ENCODE measurements around the gene KCNF1.

Gene KCNF1

GRCh38 chr2:10913501-10914271 is 2.0 kb downstream of the KCNF1 start:
- TF ChIP-seq ZFP3 (CRISPR knock-in tag; IDR thresholded peaks at IDR 0.05): no peak
- no peak for TF ChIP-seq CSRNP3 (CRISPR knock-in tag; IDR thresholded peaks at IDR 0.05)
- no peak for TF ChIP-seq TOX (CRISPR knock-in tag; IDR thresholded peaks at IDR 0.05; ENCODE audit: borderline replicate concordance)
- TF ChIP-seq ZNF8 (CRISPR knock-in tag; IDR thresholded peaks at IDR 0.05): no peak
- no peak for TF ChIP-seq TSHZ2 (CRISPR knock-in tag; IDR thresholded peaks at IDR 0.05)
- TF ChIP-seq PPARA (CRISPR knock-in tag; IDR thresholded peaks at IDR 0.05; ENCODE audit: borderline replicate concordance): no peak
- no peak for TF ChIP-seq CSDC2 (CRISPR knock-in tag; IDR thresholded peaks at IDR 0.05)
- TF ChIP-seq CREB5 (CRISPR knock-in tag; IDR thresholded peaks at IDR 0.05; ENCODE audit: low read depth): no peak
- TF ChIP-seq SNAI2 (CRISPR knock-in tag; IDR thresholded peaks at IDR 0.05): no peak
- no peak for TF ChIP-seq BACH2 (CRISPR knock-in tag; IDR thresholded peaks at IDR 0.05; ENCODE audit: borderline replicate concordance)
- TF ChIP-seq ZC3H10 (CRISPR knock-in tag; IDR thresholded peaks at IDR 0.05): no peak
- no peak for TF ChIP-seq ISL1 (CRISPR knock-in tag; IDR thresholded peaks at IDR 0.05)
- no peak for TF ChIP-seq ZFP30 (CRISPR knock-in tag; IDR thresholded peaks at IDR 0.05)
- no peak for TF ChIP-seq OSR1 (CRISPR knock-in tag; IDR thresholded peaks at IDR 0.05)
- TF ChIP-seq TCF4 (CRISPR knock-in tag; IDR thresholded peaks at IDR 0.05; ENCODE audit: borderline replicate concordance): no peak
- TF ChIP-seq ZNF70 (CRISPR knock-in tag; IDR thresholded peaks at IDR 0.05): no peak
- TF ChIP-seq POU6F1 (CRISPR knock-in tag; IDR thresholded peaks at IDR 0.05; ENCODE audit: borderline replicate concordance, low read depth): no peak
- no peak for TF ChIP-seq ESRRG (CRISPR knock-in tag; IDR thresholded peaks at IDR 0.05)
- no peak for ATAC-seq

GRCh38 chr2:10914272-10914693 is 2.5 kb downstream of the KCNF1 start:
- ATAC-seq: peak; percentile 31; the same call in 1 of the 3 replicates
- TF ChIP-seq POU6F1 (CRISPR knock-in tag; IDR thresholded peaks at IDR 0.05; ENCODE audit: borderline replicate concordance, low read depth): no peak
- no peak for TF ChIP-seq RARB (CRISPR knock-in tag; IDR thresholded peaks at IDR 0.05)
- TF ChIP-seq ZNF70 (CRISPR knock-in tag; IDR thresholded peaks at IDR 0.05): no peak
- TF ChIP-seq ZNF565 (CRISPR knock-in tag; conservative IDR thresholded peaks at IDR 0.05; ENCODE audit: low read depth): no peak
- no peak for TF ChIP-seq ZNF8 (CRISPR knock-in tag; IDR thresholded peaks at IDR 0.05)
- no peak for TF ChIP-seq ZFP3 (CRISPR knock-in tag; IDR thresholded peaks at IDR 0.05)
- no peak for TF ChIP-seq ZC3H10 (CRISPR knock-in tag; IDR thresholded peaks at IDR 0.05)

GRCh38 chr2:10915236-10915635 is 3.5 kb downstream of the KCNF1 start:
- ATAC-seq: no peak
- TF ChIP-seq POU6F1 (CRISPR knock-in tag; IDR thresholded peaks at IDR 0.05; ENCODE audit: borderline replicate concordance, low read depth): no peak
- no peak for TF ChIP-seq OSR1 (CRISPR knock-in tag; IDR thresholded peaks at IDR 0.05)
- no peak for TF ChIP-seq SNAI2 (CRISPR knock-in tag; IDR thresholded peaks at IDR 0.05)
- no peak for TF ChIP-seq PATZ1 (CRISPR knock-in tag; IDR thresholded peaks at IDR 0.05; ENCODE audit: borderline replicate concordance)
- no peak for TF ChIP-seq CSRNP3 (CRISPR knock-in tag; IDR thresholded peaks at IDR 0.05)

Data from SK-N-SH treated with all-trans-retinoic acid at 6 μM for 48 hours (cell line).